Sigmoid colon (tissue), 4 donors: ENCODE measurements around the gene LEAP2.
A peak's percentile ranks its signal among the peaks of the same experiment; 100 is the strongest.

Source experiments
- CTCF ChIP-seq, 4 experiments: fragments of 450-650 bp in 3 of 4; fragments of 200-600 bp in 1 of 4; IDR thresholded peaks; one replicate each; pipeline ENCODE4 v1.5.1; 2016 to 2019; ENCODE audit warnings: antibody characterized with exemption in 4 of 4, mild to moderate bottlenecking in 3 of 4, moderate library complexity in 2 of 4
- EP300 ChIP-seq, 4 donors: sonication (generic); formaldehyde crosslinking; IDR thresholded peaks; one replicate each; pipeline ENCODE4 v1.6.1; 2017; ENCODE audit warnings: antibody characterized with exemption in 4 of 4
- POLR2A ChIP-seq, 2 donors: fragments of 450-650 bp; IDR thresholded peaks; one replicate each; pipeline ENCODE4 v1.6.1; 2016; ENCODE audit warnings: antibody characterized with exemption in 2 of 2, mild to moderate bottlenecking in 2 of 2, moderate library complexity in 2 of 2

- TF ChIP-seq CTCF (IDR thresholded peaks at IDR 0.05): no peak
- TF ChIP-seq POLR2A (IDR thresholded peaks at IDR 0.05): peak in 1 of 2 donors; percentile 28
- no peak for TF ChIP-seq EP300 (IDR thresholded peaks at IDR 0.05)
Observed at GRCh38 chr5:132837868-132838267, 35.6 kb upstream of the LEAP2 start.
